HL-60/S4 (cell line): ENCODE measurements around the gene SEMA6B.

Experiments used
- in situ Hi-C: fragments of 300-500 bp; cut with MboI; formaldehyde crosslinking; loops from 2 replicates; pipeline ENCODE4 v1.14.3; 2022; ENCODE audit warnings: low sequenced_read_pairs

The SEMA6B gene

DNA sequence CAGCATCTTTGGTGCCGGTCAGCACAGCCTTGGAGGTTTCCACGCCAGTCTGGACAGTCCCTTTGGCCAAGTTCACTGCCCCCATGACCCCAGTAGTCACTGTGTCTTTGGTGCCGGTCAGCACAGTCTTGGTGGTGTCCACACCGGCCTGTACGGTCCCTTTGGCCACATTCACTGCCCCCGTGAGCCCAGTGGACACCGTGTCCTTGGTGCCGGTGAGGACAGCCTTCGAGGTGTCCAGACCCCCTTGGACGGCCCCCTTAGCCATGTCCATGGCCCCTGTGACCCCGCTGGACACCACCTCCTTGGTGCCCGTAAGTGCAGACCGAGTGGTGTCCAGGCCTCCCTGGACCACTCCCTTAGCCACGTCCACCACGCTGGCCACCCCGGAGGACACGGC is 46.2 kb downstream of the SEMA6B start:
- in situ Hi-C loops: no loop called here

DNA sequence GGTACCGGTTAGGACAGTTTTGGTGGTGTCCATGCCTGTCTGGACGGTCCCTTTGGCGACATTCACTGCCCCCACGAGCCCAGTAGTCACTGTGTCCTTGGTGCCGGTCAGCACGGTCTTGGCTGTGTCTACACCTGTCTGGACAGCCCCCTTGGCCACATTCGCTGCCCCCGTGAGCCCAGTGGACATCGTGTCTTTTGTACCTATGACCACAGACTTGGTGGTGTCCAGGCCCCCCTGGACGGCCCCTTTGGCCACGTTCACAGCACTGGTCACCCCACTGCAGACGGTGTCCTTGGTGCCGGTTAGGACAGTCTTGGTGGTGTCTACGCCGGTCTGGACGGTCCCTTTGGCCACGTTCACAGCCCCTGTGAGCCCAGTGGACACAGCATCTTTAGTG is 47.4 kb downstream of the SEMA6B start:
- in situ Hi-C loops: no loop called here

DNA sequence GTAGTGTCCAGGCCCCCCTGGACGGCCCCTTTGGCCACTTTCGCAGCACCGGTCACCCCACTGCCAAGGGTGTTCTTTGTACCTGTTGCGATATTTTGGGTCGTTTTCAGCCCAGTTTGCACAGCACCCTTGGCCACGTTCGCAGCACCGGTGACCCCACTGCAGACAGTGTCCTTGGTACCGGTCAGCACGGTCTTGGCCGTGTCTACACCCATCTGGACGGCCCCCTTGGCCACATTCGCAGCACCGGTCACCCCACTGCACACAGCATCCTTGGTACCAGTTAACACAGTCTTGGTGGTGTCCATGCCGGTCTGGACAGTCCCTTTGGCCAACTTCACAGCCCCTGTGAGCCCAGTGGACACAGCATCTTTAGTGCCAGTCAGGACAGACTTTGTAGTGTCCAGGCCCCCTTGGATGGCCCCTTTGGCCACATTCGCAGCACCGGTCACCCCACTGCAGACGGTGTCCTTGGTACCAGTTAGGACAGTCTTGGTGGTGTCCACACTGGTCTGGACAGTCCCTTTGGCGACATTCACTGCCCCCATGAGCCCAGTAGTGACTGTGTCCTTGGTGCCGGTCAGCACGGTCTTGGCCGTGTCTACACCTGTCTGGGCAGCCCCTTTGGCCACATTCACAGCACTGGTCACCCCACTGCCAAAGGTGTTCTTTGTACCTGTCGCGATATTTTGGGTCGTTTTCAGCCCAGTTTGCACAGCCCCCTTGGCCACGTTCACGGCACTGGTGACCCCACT is 48.0 kb downstream of the SEMA6B start:
- in situ Hi-C loops: no loop called here

DNA sequence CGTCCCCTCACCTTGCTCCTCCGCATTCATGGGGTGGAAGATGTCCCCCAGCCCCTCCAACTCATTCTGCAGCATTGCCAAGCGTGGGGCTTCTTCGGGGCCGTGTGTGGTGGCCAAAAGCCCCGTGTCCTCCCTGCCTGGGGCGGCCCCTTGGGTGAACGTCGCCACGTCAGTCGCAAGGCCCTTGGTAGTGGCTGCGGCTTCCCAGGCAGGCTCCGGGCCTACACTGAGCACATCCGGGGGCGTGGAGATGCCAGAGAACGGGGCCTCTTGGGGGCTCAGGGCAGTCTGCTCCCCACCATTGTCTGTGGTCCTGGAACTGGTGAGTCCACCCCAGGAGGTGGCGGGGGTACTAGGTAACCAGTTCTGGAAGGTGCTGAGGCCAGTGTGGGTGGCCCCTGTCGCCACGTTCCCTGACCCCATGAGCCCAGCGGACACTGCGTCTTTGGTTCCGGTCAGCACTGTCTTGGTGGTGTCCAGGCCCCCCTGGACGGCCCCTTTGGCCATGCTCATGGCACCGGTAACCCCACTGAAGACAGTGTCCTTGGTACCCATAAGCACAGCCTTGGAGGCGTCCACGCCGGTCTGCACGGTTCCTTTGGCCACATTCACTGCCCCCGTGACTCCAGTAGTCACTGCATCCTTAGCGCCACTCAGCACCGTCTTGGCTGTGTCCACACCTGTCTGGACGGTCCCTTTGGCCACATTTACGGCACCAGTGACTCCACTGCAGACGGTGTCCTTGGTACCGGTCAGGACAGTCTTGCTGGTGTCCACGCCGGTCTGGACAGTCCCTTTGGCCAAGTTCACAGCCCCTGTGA is 48.8 kb downstream of the SEMA6B start:
- in situ Hi-C loops: no loop called here

DNA sequence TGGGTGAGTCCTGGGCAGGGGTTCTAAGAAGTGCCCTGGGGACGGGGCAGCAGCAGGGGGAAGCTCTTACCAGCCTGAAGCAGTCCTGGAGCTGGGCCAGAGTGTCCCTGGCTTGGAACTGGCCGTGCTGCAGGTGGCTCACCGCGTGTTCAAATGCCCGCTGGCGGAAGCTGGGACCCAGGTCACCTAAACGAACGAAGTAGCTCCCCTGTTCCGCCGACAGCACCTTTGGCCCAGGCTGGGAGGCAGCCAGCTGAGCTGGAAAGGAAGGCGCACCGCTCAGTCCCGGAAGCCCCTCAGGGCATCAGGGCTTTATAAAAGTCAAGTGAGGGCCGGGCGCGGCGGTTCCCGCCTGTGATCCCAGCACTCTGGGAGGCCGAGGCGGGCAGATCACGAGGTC is 50.8 kb downstream of the SEMA6B start:
- in situ Hi-C loops: no loop called here

DNA sequence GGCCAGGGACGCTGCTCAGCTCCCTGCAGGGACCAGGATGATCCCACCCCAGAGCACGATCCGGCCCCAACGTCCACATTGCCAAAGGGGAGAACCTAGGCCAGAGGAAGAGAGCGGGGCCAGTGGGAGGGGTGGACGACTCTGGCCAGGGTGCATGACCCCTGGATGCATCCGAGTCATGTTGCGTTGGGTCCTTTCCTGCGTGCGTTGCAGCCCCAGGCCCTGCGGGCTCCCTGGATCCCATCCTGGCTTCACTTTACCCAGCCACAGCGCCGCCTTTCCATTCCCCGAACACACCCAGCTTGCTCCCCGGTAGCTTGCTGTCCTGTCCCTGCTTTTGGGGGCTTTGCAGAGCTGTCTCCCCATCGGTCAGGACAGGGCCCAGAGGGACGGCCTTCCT is 51.7 kb downstream of the SEMA6B start:
- in situ Hi-C loops: no loop called here

DNA sequence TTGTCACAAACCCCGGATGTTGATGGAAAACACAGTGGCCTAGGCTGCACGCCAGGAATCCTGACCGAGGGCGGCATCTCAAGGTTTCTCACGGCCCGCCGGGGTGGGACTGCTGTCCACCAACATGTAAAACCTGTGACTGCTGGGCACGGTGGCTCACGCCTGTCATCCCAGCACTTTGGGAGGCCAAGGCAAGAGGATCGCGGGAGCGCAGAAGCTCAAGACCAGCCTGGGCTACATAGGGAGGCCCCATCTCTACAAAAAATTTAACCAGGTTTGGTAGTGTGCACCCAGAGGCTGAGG is 52.4 kb downstream of the SEMA6B start:
- in situ Hi-C loops: no loop called here

DNA sequence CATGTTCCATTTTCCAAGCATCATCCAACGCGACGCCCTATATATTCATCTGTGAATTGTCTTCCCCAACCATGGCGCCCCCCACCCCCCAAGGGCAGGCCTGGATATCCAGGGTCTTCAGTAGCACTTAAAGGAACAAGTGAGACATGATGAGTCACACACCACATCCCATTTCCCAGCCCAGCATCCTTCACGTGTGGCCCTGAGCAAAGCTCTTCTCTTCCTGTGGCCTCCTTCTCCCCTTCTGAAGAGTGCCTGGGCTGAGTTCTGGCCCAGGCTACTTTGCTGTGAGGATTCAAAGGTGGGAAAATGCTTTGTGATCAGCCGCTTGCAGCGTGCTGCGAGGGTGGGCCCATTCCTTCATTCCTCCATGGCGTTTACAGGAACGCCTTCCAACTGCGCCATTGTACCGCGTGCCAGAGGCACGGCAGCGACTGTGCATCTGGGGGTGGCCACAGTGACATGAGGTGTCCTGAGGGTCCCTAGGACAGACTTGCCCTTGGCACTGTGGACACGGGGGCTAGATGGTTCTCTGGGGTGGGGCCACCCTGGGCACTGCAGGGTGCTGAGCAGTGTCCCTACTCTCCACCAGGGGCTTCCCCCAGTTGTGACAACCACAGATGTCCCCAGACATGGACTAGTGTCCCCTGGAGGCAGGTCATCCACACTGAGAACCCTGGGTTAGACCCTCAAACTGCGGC is 52.9 kb downstream of the SEMA6B start:
- in situ Hi-C loops: no loop called here

DNA sequence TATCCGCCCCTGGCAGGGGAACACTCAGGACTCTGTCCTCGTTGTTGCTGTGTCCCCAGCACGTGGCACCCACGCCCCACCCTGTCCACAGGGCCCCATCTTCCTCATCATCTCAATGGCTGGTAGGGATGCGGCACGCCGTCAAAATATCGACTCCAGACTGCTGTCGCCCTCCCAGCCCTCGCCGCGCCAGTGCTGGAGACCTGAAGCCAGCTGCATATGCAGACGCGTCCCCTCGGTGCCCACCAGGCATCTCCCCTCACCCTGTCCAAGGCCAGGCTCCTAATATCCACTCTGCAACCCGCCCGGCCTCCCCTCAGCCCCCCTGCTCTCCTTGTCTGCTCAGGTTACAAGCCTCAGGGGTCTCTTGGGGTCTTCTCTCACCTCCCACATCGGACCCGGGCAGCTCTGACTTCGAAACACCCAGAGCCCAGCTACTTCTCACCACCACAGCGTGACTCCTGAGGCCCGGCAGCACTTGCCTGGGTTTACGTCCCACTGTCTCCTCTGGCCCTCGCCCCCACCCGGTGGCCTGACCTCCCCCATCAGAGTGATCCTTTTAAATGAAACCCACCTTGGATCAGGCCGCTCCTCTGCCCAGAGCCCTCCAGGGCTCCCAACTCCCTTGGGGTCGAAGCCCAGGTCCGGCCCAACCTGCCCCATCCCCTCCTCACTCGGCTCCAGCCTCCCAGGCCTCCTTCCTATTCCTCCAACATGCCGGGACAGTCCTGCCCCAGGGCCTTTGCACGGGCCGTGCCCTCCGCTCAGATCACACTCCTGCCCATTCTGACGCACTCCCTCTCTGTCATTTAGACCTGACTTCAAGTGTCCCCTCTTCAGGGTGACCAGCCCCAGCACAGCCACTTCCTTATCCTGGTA is 53.7 kb downstream of the SEMA6B start:
- in situ Hi-C loops: no loop called here

DNA sequence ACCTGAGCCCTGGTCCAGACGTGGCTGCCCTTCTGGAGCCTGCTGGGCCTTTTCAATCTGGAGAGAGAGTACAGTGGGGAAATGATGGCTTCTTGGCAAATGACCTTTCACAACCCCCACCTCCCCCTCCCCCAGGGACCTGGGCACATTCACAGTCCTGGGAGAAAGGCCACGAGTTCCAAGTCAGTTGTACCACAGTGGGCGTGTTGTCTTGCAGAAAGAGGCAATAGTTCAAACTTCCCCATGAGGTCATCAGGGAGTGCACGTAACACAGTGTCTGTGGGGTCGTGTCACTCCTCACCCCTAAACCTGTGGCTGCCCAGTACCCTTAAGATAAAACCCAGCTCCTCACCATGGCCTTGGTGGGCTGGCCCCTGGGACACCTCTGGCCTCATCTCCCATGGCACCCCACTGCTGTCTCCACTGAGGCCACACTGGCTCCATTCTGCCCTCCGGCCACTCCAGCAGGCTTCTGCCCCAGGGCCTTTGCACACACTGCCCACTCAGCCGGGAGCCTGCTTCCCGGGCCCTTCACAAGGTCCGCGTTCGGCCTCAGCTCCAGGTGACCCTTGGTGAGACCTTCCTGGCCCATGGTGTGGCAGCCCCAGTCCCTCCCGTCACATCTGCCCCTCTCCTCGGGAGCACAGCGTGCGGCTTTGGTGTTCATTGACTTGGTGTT is 54.5 kb downstream of the SEMA6B start:
- in situ Hi-C loops: no loop called here

DNA sequence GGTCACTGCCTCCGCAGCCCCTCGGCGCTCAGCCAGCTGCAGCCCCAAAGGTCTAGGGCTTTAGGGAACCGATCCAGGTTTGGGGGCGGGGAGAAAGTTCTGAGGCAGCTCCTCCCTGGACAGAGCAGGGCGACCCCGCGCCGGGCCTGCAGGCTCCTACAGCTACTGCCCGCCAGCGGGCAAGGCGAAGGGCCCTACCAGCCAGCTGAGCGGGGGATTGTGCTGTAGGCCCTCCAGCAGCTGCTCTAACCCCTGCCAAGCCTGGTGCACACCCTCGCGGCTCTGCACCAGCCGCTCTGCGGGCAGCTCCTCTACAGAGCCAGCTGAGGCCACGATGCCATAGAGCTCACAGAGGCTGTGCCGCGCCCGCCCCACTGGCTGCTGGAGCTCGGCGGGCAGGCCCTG is 55.2 kb downstream of the SEMA6B start:
- in situ Hi-C loops: no loop called here

DNA sequence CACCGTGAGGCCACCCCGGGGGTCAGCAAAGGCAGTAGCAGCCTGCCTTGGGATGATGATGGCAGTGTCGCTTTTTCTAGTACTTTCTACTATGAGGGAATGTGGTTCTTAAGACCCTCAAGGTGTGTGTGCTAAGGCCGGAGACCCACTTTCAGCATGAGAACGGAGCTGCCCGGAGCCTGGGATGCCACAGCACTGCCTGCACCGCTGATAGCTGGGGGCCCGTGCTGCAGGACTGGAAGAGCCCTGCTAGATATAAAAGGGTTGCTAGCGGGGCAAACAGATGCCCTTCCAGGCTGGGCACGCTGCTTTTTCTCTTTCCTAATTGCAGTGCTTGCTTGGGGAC is 55.7 kb downstream of the SEMA6B start:
- in situ Hi-C loops: no loop called here

DNA sequence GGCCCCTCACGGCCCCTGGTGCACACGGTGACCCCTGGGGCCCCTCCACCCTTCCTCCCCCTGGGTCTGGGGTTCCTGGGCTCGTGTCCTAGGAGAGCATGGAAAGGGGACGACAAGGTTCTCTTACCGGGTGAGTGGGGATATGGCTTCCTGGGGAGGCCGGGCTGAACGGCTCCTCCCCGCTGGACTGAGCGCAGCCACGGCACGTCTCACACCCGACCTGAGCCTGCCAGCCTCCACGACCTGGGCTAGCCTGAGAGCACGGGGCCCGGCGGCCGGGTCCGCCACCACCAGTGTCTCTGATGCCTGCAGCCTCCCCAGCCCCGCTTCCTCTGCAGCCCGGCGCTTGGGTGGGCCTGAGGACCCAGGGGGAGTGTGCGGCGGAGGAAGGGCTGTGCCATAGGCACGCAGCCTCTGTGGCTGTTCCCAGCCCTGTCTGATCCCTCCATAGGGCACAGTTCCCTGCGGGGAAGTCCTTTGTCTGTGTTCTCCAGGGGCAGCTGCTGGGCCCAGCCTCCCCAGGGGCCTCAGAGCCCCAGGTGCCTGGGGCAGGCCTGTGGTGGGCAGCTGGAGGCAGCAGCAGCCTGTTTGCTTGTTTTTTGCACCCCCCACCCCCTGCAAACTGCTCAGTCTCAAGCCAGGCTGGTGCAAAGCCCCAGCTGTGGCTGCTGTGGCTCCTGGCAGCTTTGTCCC is 56.2 kb downstream of the SEMA6B start:
- in situ Hi-C loops: no loop called here

DNA sequence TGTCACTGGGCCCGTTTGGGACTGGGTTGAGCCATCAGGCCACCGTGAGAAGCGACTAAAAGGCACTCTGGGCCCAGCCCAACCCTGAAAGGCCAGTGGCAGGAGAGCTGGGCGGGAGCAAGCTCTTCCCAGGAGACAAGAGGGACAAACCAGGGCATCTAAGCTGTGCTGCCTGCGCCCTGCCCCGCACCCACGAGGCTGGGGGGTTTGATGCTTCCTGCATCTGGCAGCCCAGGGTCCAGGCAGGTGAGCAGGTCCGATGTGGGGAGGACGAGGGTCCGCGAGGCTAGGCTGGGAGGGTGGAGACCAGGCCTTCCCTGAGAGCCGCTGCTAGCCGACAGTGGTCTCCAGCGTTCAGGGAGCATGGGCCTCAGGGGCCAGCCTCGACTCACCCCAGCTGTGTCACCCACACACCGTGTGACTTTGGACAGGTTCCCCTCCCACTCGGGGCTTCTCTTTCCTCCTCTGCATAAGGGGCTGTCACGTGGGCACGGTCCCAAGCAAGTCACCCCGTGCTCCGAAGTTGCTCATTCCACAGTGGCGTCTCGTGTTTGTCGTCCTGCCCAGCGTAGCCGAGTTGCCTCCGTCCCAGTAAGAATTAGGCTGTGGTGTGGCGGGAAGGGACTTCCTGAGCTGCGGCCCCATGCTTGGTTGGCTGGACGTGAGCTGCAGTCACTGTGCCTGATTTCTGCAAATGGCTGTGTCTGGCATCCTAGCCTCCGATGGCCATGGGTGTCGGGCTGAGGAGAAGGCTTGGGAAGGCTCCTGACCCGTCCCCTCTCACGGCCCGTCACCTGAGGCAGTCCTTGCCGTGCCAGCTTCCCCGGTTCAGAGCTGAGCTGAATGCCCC is 57.0 kb downstream of the SEMA6B start:
- in situ Hi-C loops: no loop called here

DNA sequence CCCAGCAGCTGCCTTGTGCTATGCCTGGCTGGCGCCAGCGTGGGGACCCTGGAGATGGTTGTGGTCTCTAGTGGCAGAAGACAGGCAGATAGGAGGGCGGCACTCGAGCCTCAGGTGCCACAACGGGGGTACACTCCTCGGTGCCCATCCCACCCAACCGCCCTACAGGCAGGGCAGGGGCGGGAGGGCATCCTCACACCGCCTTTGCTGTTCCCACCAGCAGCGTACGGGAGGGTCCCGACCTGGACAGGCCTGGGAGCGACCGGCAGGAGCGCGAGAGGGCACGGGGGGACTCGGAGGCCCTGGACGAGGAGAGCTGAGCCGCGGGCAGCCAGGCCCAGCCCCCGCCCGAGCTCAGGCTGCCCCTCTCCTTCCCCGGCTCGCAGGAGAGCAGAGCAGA is 57.8 kb downstream of the SEMA6B start:
- in situ Hi-C loops: no loop called here

DNA sequence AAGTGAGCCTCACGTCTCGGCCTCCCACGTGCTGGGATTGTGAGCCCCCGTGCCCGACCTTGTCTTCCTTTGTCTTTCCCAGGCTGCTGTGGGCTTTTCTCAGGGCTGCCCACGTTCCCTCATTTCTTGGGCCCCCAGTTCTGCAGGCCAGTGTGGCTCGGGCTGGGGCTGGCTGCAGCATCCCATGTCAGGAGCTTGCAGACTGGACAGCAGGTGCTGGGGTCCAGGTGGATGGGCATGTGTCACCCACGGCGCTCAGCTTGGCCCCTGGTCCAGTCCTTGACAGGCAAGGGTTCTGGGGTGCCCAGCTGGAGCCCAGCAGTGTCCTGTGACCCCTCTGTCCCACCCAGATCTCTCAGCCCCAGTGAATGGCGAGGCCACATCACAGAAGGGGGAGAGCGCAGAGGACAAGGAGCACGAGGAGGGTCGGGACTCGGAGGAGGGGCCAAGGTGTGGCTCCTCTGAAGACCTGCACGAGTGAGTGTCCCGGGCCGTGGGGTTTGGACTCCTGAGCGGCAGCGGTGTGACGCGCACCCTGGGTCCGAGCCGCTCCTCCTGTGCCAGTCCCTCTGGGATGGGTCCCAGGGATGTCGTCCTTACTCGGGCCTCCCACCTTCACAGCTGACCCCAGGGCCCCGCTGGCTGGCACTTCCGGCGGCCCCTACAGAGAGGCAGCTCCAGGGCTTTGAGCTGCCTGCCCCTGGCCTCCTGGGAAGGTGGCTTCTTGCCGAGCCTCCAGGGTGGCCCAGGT is 58.5 kb downstream of the SEMA6B start:
- in situ Hi-C loops: no loop called here

DNA sequence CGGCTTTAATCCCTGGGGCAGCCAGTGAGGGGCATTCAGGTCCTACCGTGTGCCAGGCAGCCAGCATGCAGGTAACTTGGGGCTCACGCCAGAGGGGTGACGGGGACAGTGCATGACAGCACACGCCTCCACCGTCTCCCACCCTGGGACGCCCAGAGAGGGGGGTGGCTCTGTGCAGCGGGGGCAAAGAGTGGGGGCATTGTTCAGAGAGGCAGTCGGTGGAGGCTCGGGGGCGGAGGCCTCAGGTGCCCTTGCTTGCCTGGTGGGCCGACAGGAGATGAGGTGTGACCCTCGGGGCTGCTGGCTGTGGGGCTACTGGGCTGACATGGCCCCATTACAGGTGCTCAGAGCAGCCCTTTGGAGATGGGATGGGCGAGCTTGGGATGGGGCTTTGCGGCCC is 59.6 kb downstream of the SEMA6B start:
- in situ Hi-C loops: no loop called here

DNA sequence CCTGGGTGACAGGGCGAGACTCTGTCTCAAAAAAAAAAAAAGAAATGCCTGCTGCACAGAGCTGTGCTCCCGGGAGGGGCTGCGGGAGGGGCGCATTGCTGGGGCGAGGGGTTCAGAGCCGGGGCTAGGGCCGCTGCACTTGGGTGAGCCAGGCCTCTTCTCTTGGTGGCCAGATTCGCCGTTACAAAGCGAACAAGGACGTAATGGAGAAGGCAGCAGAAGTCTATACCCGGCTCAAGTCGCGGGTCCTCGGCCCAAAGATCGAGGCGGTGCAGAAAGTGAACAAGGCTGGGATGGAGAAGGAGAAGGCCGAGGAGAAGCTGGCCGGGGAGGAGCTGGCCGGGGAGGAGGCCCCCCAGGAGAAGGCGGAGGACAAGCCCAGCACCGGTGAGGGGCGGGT is 60.2 kb downstream of the SEMA6B start:
- in situ Hi-C loops: no loop called here
